Keratinocyte (primary cell): ENCODE results near the gene RB1. TPM values are rescaled to one million over a fixed set of nuclear protein-coding genes. Genes with fewer than 3 reads are reported as not detected.
A peak's percentile ranks its signal among the peaks of the same experiment; 100 is the strongest.

Experiments
- DNase-seq: peaks from one replicate; pipeline ENCODE4 v3.0.0-alpha.2; 2011; ENCODE audit warnings: low read depth, missing footprints, low spot score
- FAIRE-seq: peaks from 2 replicates; lab custom pipeline; 2011; peaks lifted over from hg19 to GRCh38; lab: Jason Lieb, UNC
- H2AFZ ChIP-seq: 2 replicates; pipeline ENCODE4 v1.6.0; 2012; ENCODE audit warnings: low read length, control low read depth, inconsistent platforms; ENCODE audit not compliant: control insufficient read depth
- H3K27ac ChIP-seq: 2 replicates; pipeline ENCODE4 v1.5.1; 2011; ENCODE audit warnings: low read length; ENCODE audit not compliant: control insufficient read depth, insufficient read depth
- H3K27me3 ChIP-seq: 3 replicates; pipeline ENCODE4 v1.6.0; 2011; ENCODE audit warnings: low read length; ENCODE audit not compliant: control insufficient read depth, insufficient read depth; ENCODE audit errors: extremely low read depth
- H3K36me3 ChIP-seq, 2 experiments: 2 replicates in 1 of 2; 3 replicates in 1 of 2; pipeline ENCODE4 v1.5.1; 2011; ENCODE audit warnings: low read length in 2 of 2, mild to moderate bottlenecking in 1 of 2; ENCODE audit not compliant: control insufficient read depth in 2 of 2, insufficient read depth in 2 of 2; ENCODE audit errors: extremely low read depth in 1 of 2
- H3K4me1 ChIP-seq: 3 replicates; pipeline ENCODE4 v1.5.1; 2011; ENCODE audit warnings: low read length; ENCODE audit not compliant: control insufficient read depth, insufficient read depth; ENCODE audit errors: extremely low read depth
- H3K4me2 ChIP-seq: 3 replicates; pipeline ENCODE4 v1.6.0; 2011; ENCODE audit warnings: low read depth, low read length; ENCODE audit not compliant: control insufficient read depth, insufficient read depth; ENCODE audit errors: extremely low read depth
- H3K4me3 ChIP-seq, 3 experiments: fragments of 200-600 bp in 1 of 3; sonication (generic) in 1 of 3; 2 replicates in 2 of 3; 3 replicates in 1 of 3; pipeline ENCODE4 v1.5.1; 2011 to 2016; ENCODE audit warnings: low read length in 3 of 3, mild to moderate bottlenecking in 3 of 3, control low read depth in 2 of 3, inconsistent platforms in 1 of 3, low read depth in 1 of 3, mixed read lengths in 1 of 3, mixed run types in 1 of 3, moderate library complexity in 1 of 3; ENCODE audit not compliant: control insufficient read depth in 2 of 3, insufficient read depth in 2 of 3; ENCODE audit errors: extremely low read depth in 1 of 3
- H3K79me2 ChIP-seq: 2 replicates; pipeline ENCODE4 v1.6.0; 2012; ENCODE audit warnings: low read length; ENCODE audit not compliant: control insufficient read depth, insufficient read depth
- H3K9ac ChIP-seq: 3 replicates; pipeline ENCODE4 v1.6.0; 2011; ENCODE audit warnings: low read length; ENCODE audit not compliant: control insufficient read depth, insufficient read depth; ENCODE audit errors: extremely low read depth
- H3K9me1 ChIP-seq: 3 replicates; pipeline ENCODE4 v1.6.0; 2011; ENCODE audit warnings: low read length; ENCODE audit not compliant: control insufficient read depth, insufficient read depth; ENCODE audit errors: extremely low read depth
- H3K9me3 ChIP-seq: 2 replicates; pipeline ENCODE4 v1.5.1; 2012; ENCODE audit warnings: low read depth, low read length; ENCODE audit not compliant: control insufficient read depth
- H4K20me1 ChIP-seq: 3 replicates; pipeline ENCODE4 v1.6.0; 2011; ENCODE audit warnings: low read length; ENCODE audit not compliant: control insufficient read depth, insufficient read depth; ENCODE audit errors: extremely low read depth
- CTCF ChIP-seq, 3 experiments: IDR thresholded peaks in 1 of 3; conservative IDR thresholded peaks in 1 of 3; optimal IDR thresholded peaks in 1 of 3; 2 replicates in 2 of 3; 3 replicates in 1 of 3; pipeline versions ENCODE3 to v1.5.1; 2011; ENCODE audit warnings: low read length in 3 of 3, mild to moderate bottlenecking in 3 of 3, moderate library complexity in 2 of 3, control low read depth in 1 of 3, inconsistent platforms in 1 of 3; ENCODE audit not compliant: insufficient read depth in 2 of 3; ENCODE audit errors: extremely low read depth in 1 of 3
- EZH2 ChIP-seq: IDR thresholded peaks from one replicate; pipeline ENCODE4 v1.6.1; 2012; ENCODE audit warnings: inconsistent platforms, mild to moderate bottlenecking, low read length, moderate library complexity
- dilution Hi-C: fragments of 300-500 bp; cut with MboI; formaldehyde crosslinking; loops from one replicate; pipeline ENCODE4 v1.7.0; 2020; ENCODE audit warnings: low sequenced_read_pairs; ENCODE audit not compliant: extremely low pct_ligation_motif_present
- polyA plus RNA-seq, 5 experiments: library from polyadenylated mRNA; depleted of rRNA in 3 of 5; stranded (reverse) in 3 of 5; stranded (forward) in 1 of 5; unstranded in 1 of 5; fragments of >200 nt; gene quantifications; 1 replicate in 1 of 5; 2 replicates in 3 of 5; 3 replicates in 1 of 5; pipeline versions ENCODE4 v1.2.1 to v1.2.3, GENCODE V29; 2011 to 2012; ENCODE audit warnings: missing spikeins in 2 of 5, low read depth in 1 of 5, low replicate concordance in 1 of 5

Gene RB1
- polyA plus RNA-seq, 1 donor (not counting 4 experiments of a cell fraction or from before 2014, with no cell fraction given), result 22.4 TPM

- Histone ChIP-seq H3K27ac (no peak overlapping the region), H3K9me1 (peaks cover 2% of the 10 kb centered on the region), H3K4me2 (no peak overlapping the region), H3K9ac (no peak overlapping the region), H3K4me1 (no peaks in the 10 kb centered on the region), H4K20me1 (no peaks in the 10 kb centered on the region), H3K27me3 (no peaks in the 10 kb centered on the region), H3K9me3 (no peaks in the 10 kb centered on the region), H2AFZ (no peak overlapping the region), H3K4me3 (no peak overlapping the region), H3K79me2 (no peaks in the 10 kb centered on the region), H3K36me3 (peaks cover 0 to 2% of the 10 kb centered on the region in 2 experiments)
- FAIRE-seq (no peak), DNase-seq (no peak)
- dilution Hi-C loops, result no loop called here
- no peak for TF ChIP-seq EZH2
- no peak for TF ChIP-seq CTCF (optimal IDR thresholded peaks at IDR 0.05 in 1 of 3, IDR thresholded peaks at IDR 0.05 in 1 of 3, conservative IDR thresholded peaks at IDR 0.05 in 1 of 3; ENCODE audit: extremely low read depth in 1 of 3, insufficient read depth in 2 of 3, low read length in 3 of 3)
Observed at GRCh38 chr13:48457578-48458242, 154.2 kb downstream of the RB1 start.

- dilution Hi-C loops, result no loop called here
- Histone ChIP-seq H3K36me3 (peaks cover 2 to 4% of the 10 kb centered on the region in 2 experiments), H3K79me2 (no peaks in the 10 kb centered on the region), H3K27ac (no peak overlapping the region), H3K9me1 (no peaks in the 10 kb centered on the region), H3K9ac (no peak overlapping the region), H3K4me2 (no peak overlapping the region), H3K9me3 (no peaks in the 10 kb centered on the region), H3K4me3 (no peak overlapping the region), H3K27me3 (no peaks in the 10 kb centered on the region), H3K4me1 (no peaks in the 10 kb centered on the region), H2AFZ (no peak overlapping the region), H4K20me1 (no peaks in the 10 kb centered on the region)
- FAIRE-seq, result no peak
- DNase-seq, result no peak
- peak in 1 of 3 experiments; percentile 10 for TF ChIP-seq CTCF (optimal IDR thresholded peaks at IDR 0.05 in 1 of 3, IDR thresholded peaks at IDR 0.05 in 1 of 3, conservative IDR thresholded peaks at IDR 0.05 in 1 of 3; ENCODE audit: extremely low read depth in 1 of 3, insufficient read depth in 2 of 3, low read length in 3 of 3)
- no peak for TF ChIP-seq EZH2
Observed at GRCh38 chr13:48475230-48475629, 171.7 kb downstream of the RB1 start.
